H9 (cell line): ENCODE measurements around the gene NIPSNAP2. TPM values are rescaled to one million over a fixed set of nuclear protein-coding genes. Genes with fewer than 3 reads are reported as not detected.

Experiments
- DNase-seq: peaks from one replicate; pipeline ENCODE4 v3.0.0-alpha.2; 2017
- H2AFZ ChIP-seq: one replicate; pipeline ENCODE4 v1.6.1; 2013; ENCODE audit warnings: mild to moderate bottlenecking, low read length, control low read depth, moderate library complexity
- H2AK5ac ChIP-seq: 2 replicates; pipeline ENCODE4 v1.6.1; 2013; ENCODE audit warnings: low read length, control low read depth, mixed read lengths; ENCODE audit not compliant: insufficient read length
- H2BK120ac ChIP-seq: one replicate; pipeline ENCODE4 v1.6.1; 2013; ENCODE audit warnings: low read depth, mild to moderate bottlenecking, low read length, control low read depth, inconsistent platforms; ENCODE audit not compliant: poor library complexity, severe bottlenecking
- H2BK12ac ChIP-seq: 2 replicates; pipeline ENCODE4 v1.6.1; 2013; ENCODE audit warnings: low read length, control low read depth, mixed read lengths, low read depth; ENCODE audit not compliant: insufficient read length
- H2BK15ac ChIP-seq: 2 replicates; pipeline ENCODE4 v1.6.1; 2013; ENCODE audit warnings: low read depth, low read length, control low read depth
- H2BK20ac ChIP-seq: one replicate; pipeline ENCODE4 v1.6.1; 2013; ENCODE audit warnings: low read depth, mild to moderate bottlenecking, low read length, control low read depth, inconsistent platforms; ENCODE audit not compliant: poor library complexity, severe bottlenecking
- H2BK5ac ChIP-seq: 2 replicates; pipeline ENCODE4 v1.6.1; 2013; ENCODE audit warnings: low read length, control low read depth, mixed read lengths; ENCODE audit not compliant: insufficient read length
- H3K14ac ChIP-seq: 2 replicates; pipeline ENCODE4 v1.6.1; 2013; ENCODE audit warnings: low read length, control low read depth; ENCODE audit not compliant: insufficient read depth
- H3K18ac ChIP-seq: 2 replicates; pipeline ENCODE4 v1.6.1; 2013; ENCODE audit warnings: low read depth, mild to moderate bottlenecking, mixed read lengths, low read length, control low read depth; ENCODE audit not compliant: insufficient read length
- H3K23ac ChIP-seq: 2 replicates; pipeline ENCODE4 v1.6.1; 2013; ENCODE audit warnings: low read length, control low read depth, mixed read lengths, low read depth; ENCODE audit not compliant: insufficient read length
- H3K23me2 ChIP-seq: 2 replicates; pipeline ENCODE4 v1.6.1; 2013; ENCODE audit warnings: low read depth, mild to moderate bottlenecking, mixed read lengths, low read length, control low read depth; ENCODE audit not compliant: insufficient read length, poor library complexity, severe bottlenecking
- H3K27ac ChIP-seq: 2 replicates; pipeline ENCODE4 v1.5.1; 2013; ENCODE audit warnings: low read length, control low read depth, mixed read lengths, low read depth; ENCODE audit not compliant: insufficient read length
- H3K27me3 ChIP-seq: 2 replicates; pipeline ENCODE4 v1.6.1; 2013; ENCODE audit warnings: low read length, control low read depth, inconsistent platforms; ENCODE audit not compliant: insufficient read depth
- H3K4ac ChIP-seq: 2 replicates; pipeline ENCODE4 v1.6.1; 2013; ENCODE audit warnings: low read depth, mild to moderate bottlenecking, control low read depth, inconsistent platforms, low read length, moderate library complexity
- H3K4me1 ChIP-seq: 2 replicates; pipeline ENCODE4 v1.6.1; 2013; ENCODE audit warnings: low read length, control low read depth, inconsistent platforms; ENCODE audit not compliant: insufficient read depth
- H3K4me2 ChIP-seq: 2 replicates; pipeline ENCODE4 v1.6.1; 2013; ENCODE audit warnings: low read length, control low read depth, mixed read lengths; ENCODE audit not compliant: insufficient read length, insufficient read depth
- H3K56ac ChIP-seq: 2 replicates; pipeline ENCODE4 v1.6.1; 2013; ENCODE audit warnings: low read depth, mild to moderate bottlenecking, mixed read lengths, low read length, control low read depth; ENCODE audit not compliant: insufficient read length
- H3K79me1 ChIP-seq: 2 replicates; pipeline ENCODE4 v1.6.1; 2013; ENCODE audit warnings: low read depth, mild to moderate bottlenecking, moderate library complexity, low read length, control low read depth, inconsistent platforms; ENCODE audit not compliant: insufficient read depth, poor library complexity, severe bottlenecking
- H3K79me2 ChIP-seq: 2 replicates; pipeline ENCODE4 v1.6.1; 2013; ENCODE audit warnings: low read length, control low read depth, inconsistent platforms; ENCODE audit not compliant: insufficient read depth
- H3K9ac ChIP-seq: 2 replicates; pipeline ENCODE4 v1.6.1; 2013; ENCODE audit warnings: low read length, control low read depth, mixed read lengths; ENCODE audit not compliant: insufficient read length; ENCODE audit errors: extremely low read depth
- H3K9me3 ChIP-seq: one replicate; pipeline ENCODE4 v1.6.1; 2013; ENCODE audit warnings: low read depth, low read length, inconsistent platforms; ENCODE audit not compliant: control insufficient read depth
- H3T11ph ChIP-seq: one replicate; pipeline ENCODE4 v1.6.1; 2013; ENCODE audit warnings: mild to moderate bottlenecking, low read length, control low read depth, inconsistent platforms
- H4K20me1 ChIP-seq: one replicate; pipeline ENCODE4 v1.6.1; 2013; ENCODE audit not compliant: control insufficient read depth, insufficient read length, insufficient read depth
- H4K5ac ChIP-seq: 2 replicates; pipeline ENCODE4 v1.6.1; 2013; ENCODE audit warnings: low read depth, mild to moderate bottlenecking, mixed read lengths, low read length, control low read depth; ENCODE audit not compliant: insufficient read length
- H4K8ac ChIP-seq: replicated peaks from 2 replicates; pipeline ENCODE4 v1.6.1; 2013; ENCODE audit warnings: low read length, control low read depth, mixed read lengths, low read depth; ENCODE audit not compliant: insufficient read length
- H4K91ac ChIP-seq: 2 replicates; pipeline ENCODE4 v1.6.1; 2013; ENCODE audit warnings: low read depth, mild to moderate bottlenecking, moderate library complexity, mixed read lengths, low read length, control low read depth; ENCODE audit not compliant: insufficient read length
- H3K27ac Mint-ChIP-seq, 3 experiments: 2 replicates in 2 of 3; 3 replicates in 1 of 3; pipeline ENCODE4 v1.8.0; 2020 to 2021; ENCODE audit warnings: mixed read lengths in 3 of 3, mild to moderate bottlenecking in 1 of 3, moderate library complexity in 1 of 3
- H3K27me3 Mint-ChIP-seq: 2 replicates; pipeline ENCODE4 v1.8.0; 2021; ENCODE audit warnings: low read depth, mild to moderate bottlenecking, moderate library complexity, mixed read lengths
- H3K36me3 Mint-ChIP-seq, 3 experiments: 2 replicates in 2 of 3; 3 replicates in 1 of 3; pipeline ENCODE4 v1.8.0; 2020 to 2021; ENCODE audit warnings: low read depth in 3 of 3, mixed read lengths in 3 of 3; ENCODE audit not compliant: insufficient read depth in 1 of 3
- H3K4me1 Mint-ChIP-seq, 2 experiments: 2 replicates each; pipeline ENCODE4 v1.8.0; 2020; ENCODE audit warnings: mixed read lengths in 2 of 2
- H3K4me3 Mint-ChIP-seq, 2 experiments: 2 replicates in 1 of 2; 3 replicates in 1 of 2; pipeline ENCODE4 v1.8.0; 2020 to 2021; ENCODE audit warnings: mild to moderate bottlenecking in 2 of 2, mixed read lengths in 2 of 2, moderate library complexity in 1 of 2
- H3K9me3 Mint-ChIP-seq, 2 experiments: 2 replicates in 1 of 2; 3 replicates in 1 of 2; pipeline ENCODE4 v1.8.0; 2020; ENCODE audit warnings: mild to moderate bottlenecking in 2 of 2, mixed read lengths in 2 of 2, moderate library complexity in 1 of 2
- WGBS: extraction: QIAGEN DNeasy Blood & Tissue Kit; methylation state at CpG from one replicate; pipeline ENCODE4 v1.1.7; 2013; ENCODE audit warnings: missing lambda C conversion rate, low lambda C conversion rate, mixed read lengths; ENCODE audit not compliant: insufficient read length; ENCODE audit errors: extremely low coverage; 5-methylcytosine and 5-hydroxymethylcytosine counted together
- total RNA-seq: library from RNA; stranded (reverse); gene quantifications from 2 replicates; pipeline ENCODE4 v1.2.1, GENCODE V29; 2021
- TF ChIP-seq, protein P1 (sequence below): fragments of 200-600 bp; sonication (generic); conservative IDR thresholded peaks from 3 replicates; pipeline ENCODE4 v1.8.0; 2021; ENCODE audit warnings: antibody characterized with exemption, mild to moderate bottlenecking

The NIPSNAP2 gene
- total RNA-seq, 1 experiment from 2014 or later, result 40.7 TPM

GRCh38 chr7:55980266-55980665 is 15.9 kb downstream of the NIPSNAP2 start:
- no peak overlapping the region for H4K5ac ChIP-seq
- H2BK12ac ChIP-seq, result no peak overlapping the region
- H4K91ac ChIP-seq, result no peak overlapping the region
- H3K14ac ChIP-seq, result no peak overlapping the region
- H3K36me3 Mint-ChIP-seq, result peaks cover 16 to 52% (median 52%) of the 10 kb centered on the region in 3 experiments
- WGBS, result no CpG with 5 or more reads among the region's 3 CpGs
- DNase-seq, result no peak
- no peak overlapping the region for H3T11ph ChIP-seq
- no peak overlapping the region for H3K27ac Mint-ChIP-seq
- H3K79me1 ChIP-seq, result peaks cover 3% of the 10 kb centered on the region
- H3K23ac ChIP-seq, result no peak overlapping the region
- no peaks in the 10 kb centered on the region for H3K4me1 ChIP-seq
- no peaks in the 10 kb centered on the region for H3K79me2 ChIP-seq
- no peak overlapping the region for H2BK5ac ChIP-seq
- no peak overlapping the region for H3K27ac ChIP-seq
- H3K27me3 ChIP-seq, result no peaks in the 10 kb centered on the region
- no peak overlapping the region for H3K18ac ChIP-seq
- H3K4me1 Mint-ChIP-seq, result no peaks in the 10 kb centered on the region
- no peak overlapping the region for H2AK5ac ChIP-seq
- H2BK120ac ChIP-seq, result no peak overlapping the region
- no peak overlapping the region for H4K8ac ChIP-seq
- TF ChIP-seq, protein P1, sequence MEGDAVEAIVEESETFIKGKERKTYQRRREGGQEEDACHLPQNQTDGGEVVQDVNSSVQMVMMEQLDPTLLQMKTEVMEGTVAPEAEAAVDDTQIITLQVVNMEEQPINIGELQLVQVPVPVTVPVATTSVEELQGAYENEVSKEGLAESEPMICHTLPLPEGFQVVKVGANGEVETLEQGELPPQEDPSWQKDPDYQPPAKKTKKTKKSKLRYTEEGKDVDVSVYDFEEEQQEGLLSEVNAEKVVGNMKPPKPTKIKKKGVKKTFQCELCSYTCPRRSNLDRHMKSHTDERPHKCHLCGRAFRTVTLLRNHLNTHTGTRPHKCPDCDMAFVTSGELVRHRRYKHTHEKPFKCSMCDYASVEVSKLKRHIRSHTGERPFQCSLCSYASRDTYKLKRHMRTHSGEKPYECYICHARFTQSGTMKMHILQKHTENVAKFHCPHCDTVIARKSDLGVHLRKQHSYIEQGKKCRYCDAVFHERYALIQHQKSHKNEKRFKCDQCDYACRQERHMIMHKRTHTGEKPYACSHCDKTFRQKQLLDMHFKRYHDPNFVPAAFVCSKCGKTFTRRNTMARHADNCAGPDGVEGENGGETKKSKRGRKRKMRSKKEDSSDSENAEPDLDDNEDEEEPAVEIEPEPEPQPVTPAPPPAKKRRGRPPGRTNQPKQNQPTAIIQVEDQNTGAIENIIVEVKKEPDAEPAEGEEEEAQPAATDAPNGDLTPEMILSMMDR, result no peak
- no peaks in the 10 kb centered on the region for H3K9me3 Mint-ChIP-seq
- no peak overlapping the region for H2BK20ac ChIP-seq
- H3K23me2 ChIP-seq, result no peaks in the 10 kb centered on the region
- no peaks in the 10 kb centered on the region for H4K20me1 ChIP-seq
- H3K4me2 ChIP-seq, result no peak overlapping the region
- H3K4ac ChIP-seq, result no peak overlapping the region
- H3K27me3 Mint-ChIP-seq, result no peaks in the 10 kb centered on the region
- H3K9ac ChIP-seq, result no peak overlapping the region
- no peak overlapping the region for H3K4me3 Mint-ChIP-seq
- H2BK15ac ChIP-seq, result no peak overlapping the region
- H3K56ac ChIP-seq, result no peak overlapping the region
- H2AFZ ChIP-seq, result no peak overlapping the region
- H3K9me3 ChIP-seq, result no peaks in the 10 kb centered on the region
